ENCODE measurements around the gene SEL1L. TPM values are rescaled to one million over a fixed set of nuclear protein-coding genes. Genes with fewer than 3 reads are reported as not detected.

The SEL1L gene
- total RNA-seq, 1 experiment from 2014 or later: 41.4 TPM

DNA sequence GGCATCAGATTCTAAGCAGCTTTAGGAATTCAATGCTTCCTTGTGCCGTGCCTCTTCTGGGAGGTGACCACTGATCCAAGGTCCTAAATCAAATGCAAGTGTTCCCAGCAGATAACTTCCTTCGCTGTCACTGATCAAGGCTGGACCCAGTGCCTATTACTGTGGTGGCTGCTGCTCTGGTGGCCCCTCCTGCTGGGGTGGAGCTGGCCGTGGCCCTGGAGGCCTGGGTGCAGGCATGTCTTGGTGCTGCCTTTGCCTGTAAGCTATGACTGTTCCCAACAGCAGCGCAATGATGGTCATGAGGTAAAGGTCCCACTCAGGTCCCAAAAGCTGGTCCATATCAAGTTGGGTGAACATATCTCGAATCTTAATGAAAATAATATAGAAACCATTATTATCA lies 56.8 kb downstream of the SEL1L start:
- Histone ChIP-seq H3K27ac (ENCODE audit: low read depth, low read length) (no peak overlapping the region), H3K9ac (ENCODE audit: low read length) (no peak overlapping the region), H3K36me3 (ENCODE audit: control insufficient read depth in 1 of 2, insufficient read depth in 2 of 2, low read length in 2 of 2) (peaks cover 0 to 2% of the 10 kb centered on the region in 2 experiments; a peak in 1 of 4 replicates), H2AFZ (ENCODE audit: low read depth, low read length, poor library complexity, severe bottlenecking) (no peak overlapping the region), H4K20me1 (ENCODE audit: insufficient read depth) (no peaks in the 10 kb centered on the region), H3K4me3 (replicated peaks in 1 of 2; ENCODE audit: low read depth in 1 of 2, low read length in 2 of 2) (no peak overlapping the region), H3K27me3 (ENCODE audit: insufficient read depth, low read length) (no peaks in the 10 kb centered on the region), H3K9me2 (ENCODE audit: insufficient read depth) (no peaks in the 10 kb centered on the region), H3K79me2 (ENCODE audit: insufficient read depth, low read length) (no peaks in the 10 kb centered on the region), H3K4me2 (ENCODE audit: low read length) (no peak overlapping the region), H3K4me1 (ENCODE audit: control insufficient read depth in 1 of 2, insufficient read depth in 2 of 2, low read length in 2 of 2) (no peaks in the 10 kb centered on the region), H3K9me3 (ENCODE audit: control insufficient read depth in 1 of 2, insufficient read depth in 1 of 2, low read depth in 1 of 2, low read length in 2 of 2) (no peaks in the 10 kb centered on the region)
- TF ChIP-seq EZH2phosphoT487 (IDR thresholded peaks at IDR 0.05; ENCODE audit: borderline replicate concordance) (no peak), CBX3 (IDR thresholded peaks at IDR 0.05; ENCODE audit: low read depth) (no peak), ELF1 (IDR thresholded peaks at IDR 0.05; ENCODE audit: borderline replicate concordance, low read depth) (no peak), SIN3A (IDR thresholded peaks at IDR 0.05; ENCODE audit: low read depth) (no peak), POLR2A (IDR thresholded peaks at IDR 0.05; ENCODE audit: borderline replicate concordance, extremely low read depth, insufficient read depth, insufficient read length) (no peak), RAD21 (IDR thresholded peaks at IDR 0.05; ENCODE audit: low read depth) (no peak)
- ChIA-PET POLR2A (interaction anchor here (0.8 kb wide), 1 partner anchor 258 kb away, joined by 3 read pairs; no protein-coding TSS in a partner anchor), CTCF (no interaction called here), RAD21 (ENCODE audit: low non-redundant PET in 1 of 2, low total read pairs in 2 of 2, uncharacterized antibody in 2 of 2, unreplicated experiment in 2 of 2) (no interaction called here)
- intact Hi-C loops (cut with micrococcal nuclease): no loop called here
- BruUV-seq (replicated peaks): no TSS peak
- ATAC-seq: no peak
- no peak for DNase-seq (ENCODE audit: low read depth, low spot score)

- DNase-seq (ENCODE audit: low read depth, low spot score): no peak
- H3K9me2 ChIP-seq (ENCODE audit: insufficient read depth): no peaks in the 10 kb centered on the region
- no peaks in the 10 kb centered on the region for H3K79me2 ChIP-seq (ENCODE audit: insufficient read depth, low read length)
- ATAC-seq: no peak
- ChIA-PET CTCF (no interaction called here), POLR2A (no interaction called here), RAD21 (ENCODE audit: low non-redundant PET in 1 of 2, low total read pairs in 2 of 2, uncharacterized antibody in 2 of 2, unreplicated experiment in 2 of 2) (no interaction called here)
- intact Hi-C loops (cut with micrococcal nuclease): no loop called here
- no peaks in the 10 kb centered on the region for H4K20me1 ChIP-seq (ENCODE audit: insufficient read depth)
- no peaks in the 10 kb centered on the region for H3K9me3 ChIP-seq (ENCODE audit: control insufficient read depth in 1 of 2, insufficient read depth in 1 of 2, low read depth in 1 of 2, low read length in 2 of 2)
- H3K4me1 ChIP-seq (ENCODE audit: control insufficient read depth in 1 of 2, insufficient read depth in 2 of 2, low read length in 2 of 2): peaks cover 0 to 5% of the 10 kb centered on the region in 2 experiments; a peak in 1 of 4 replicates
- no peak overlapping the region for H3K4me3 ChIP-seq (replicated peaks in 1 of 2; ENCODE audit: low read depth in 1 of 2, low read length in 2 of 2)
- no peak overlapping the region for H2AFZ ChIP-seq (ENCODE audit: low read depth, low read length, poor library complexity, severe bottlenecking)
- H3K4me2 ChIP-seq (ENCODE audit: low read length): no peak overlapping the region
- no peaks in the 10 kb centered on the region for H3K27me3 ChIP-seq (ENCODE audit: insufficient read depth, low read length)
- H3K36me3 ChIP-seq (ENCODE audit: control insufficient read depth in 1 of 2, insufficient read depth in 2 of 2, low read length in 2 of 2): peaks cover 0 to 2% of the 10 kb centered on the region in 2 experiments; a peak in 1 of 4 replicates
- no TSS peak for BruUV-seq (replicated peaks)
- no peak overlapping the region for H3K9ac ChIP-seq (ENCODE audit: low read length)
- H3K27ac ChIP-seq (ENCODE audit: low read depth, low read length): no peak overlapping the region
- TF ChIP-seq SP1 (IDR thresholded peaks at IDR 0.05; ENCODE audit: low read depth): no peak
- TF ChIP-seq SRF (IDR thresholded peaks at IDR 0.05; ENCODE audit: low read depth): no peak
- TF ChIP-seq, protein P1, sequence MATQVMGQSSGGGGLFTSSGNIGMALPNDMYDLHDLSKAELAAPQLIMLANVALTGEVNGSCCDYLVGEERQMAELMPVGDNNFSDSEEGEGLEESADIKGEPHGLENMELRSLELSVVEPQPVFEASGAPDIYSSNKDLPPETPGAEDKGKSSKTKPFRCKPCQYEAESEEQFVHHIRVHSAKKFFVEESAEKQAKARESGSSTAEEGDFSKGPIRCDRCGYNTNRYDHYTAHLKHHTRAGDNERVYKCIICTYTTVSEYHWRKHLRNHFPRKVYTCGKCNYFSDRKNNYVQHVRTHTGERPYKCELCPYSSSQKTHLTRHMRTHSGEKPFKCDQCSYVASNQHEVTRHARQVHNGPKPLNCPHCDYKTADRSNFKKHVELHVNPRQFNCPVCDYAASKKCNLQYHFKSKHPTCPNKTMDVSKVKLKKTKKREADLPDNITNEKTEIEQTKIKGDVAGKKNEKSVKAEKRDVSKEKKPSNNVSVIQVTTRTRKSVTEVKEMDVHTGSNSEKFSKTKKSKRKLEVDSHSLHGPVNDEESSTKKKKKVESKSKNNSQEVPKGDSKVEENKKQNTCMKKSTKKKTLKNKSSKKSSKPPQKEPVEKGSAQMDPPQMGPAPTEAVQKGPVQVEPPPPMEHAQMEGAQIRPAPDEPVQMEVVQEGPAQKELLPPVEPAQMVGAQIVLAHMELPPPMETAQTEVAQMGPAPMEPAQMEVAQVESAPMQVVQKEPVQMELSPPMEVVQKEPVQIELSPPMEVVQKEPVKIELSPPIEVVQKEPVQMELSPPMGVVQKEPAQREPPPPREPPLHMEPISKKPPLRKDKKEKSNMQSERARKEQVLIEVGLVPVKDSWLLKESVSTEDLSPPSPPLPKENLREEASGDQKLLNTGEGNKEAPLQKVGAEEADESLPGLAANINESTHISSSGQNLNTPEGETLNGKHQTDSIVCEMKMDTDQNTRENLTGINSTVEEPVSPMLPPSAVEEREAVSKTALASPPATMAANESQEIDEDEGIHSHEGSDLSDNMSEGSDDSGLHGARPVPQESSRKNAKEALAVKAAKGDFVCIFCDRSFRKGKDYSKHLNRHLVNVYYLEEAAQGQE (IDR thresholded peaks at IDR 0.05; ENCODE audit: low read depth): no peak
- TF ChIP-seq, protein P2, sequence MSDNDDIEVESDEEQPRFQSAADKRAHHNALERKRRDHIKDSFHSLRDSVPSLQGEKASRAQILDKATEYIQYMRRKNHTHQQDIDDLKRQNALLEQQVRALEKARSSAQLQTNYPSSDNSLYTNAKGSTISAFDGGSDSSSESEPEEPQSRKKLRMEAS (IDR thresholded peaks at IDR 0.05): no peak
- TF ChIP-seq, protein P3, sequence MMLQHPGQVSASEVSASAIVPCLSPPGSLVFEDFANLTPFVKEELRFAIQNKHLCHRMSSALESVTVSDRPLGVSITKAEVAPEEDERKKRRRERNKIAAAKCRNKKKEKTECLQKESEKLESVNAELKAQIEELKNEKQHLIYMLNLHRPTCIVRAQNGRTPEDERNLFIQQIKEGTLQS (IDR thresholded peaks at IDR 0.05): no peak
- no peak for TF ChIP-seq POLR2AphosphoS5 (IDR thresholded peaks at IDR 0.05; ENCODE audit: low read depth, low read length)
- no peak for TF ChIP-seq CBX3 (IDR thresholded peaks at IDR 0.05; ENCODE audit: low read depth)
- TF ChIP-seq ZBTB33 (IDR thresholded peaks at IDR 0.05; ENCODE audit: extremely low read depth, insufficient replicate concordance, low read length): no peak
- TF ChIP-seq EZH2 (IDR thresholded peaks at IDR 0.05): no peak
- TF ChIP-seq ELF1 (IDR thresholded peaks at IDR 0.05; ENCODE audit: borderline replicate concordance, low read depth): no peak
- TF ChIP-seq SIN3A (IDR thresholded peaks at IDR 0.05; ENCODE audit: low read depth): no peak
- TF ChIP-seq RAD21 (IDR thresholded peaks at IDR 0.05; ENCODE audit: low read depth): no peak
- TF ChIP-seq EGR1 (IDR thresholded peaks at IDR 0.05; ENCODE audit: low read depth): no peak
Observed at GRCh38 chr14:81474685-81475324, 58.8 kb downstream of the SEL1L start.
